HepG2 (cell line): Measurements from ENCODE around the gene POMT2. TPM values are rescaled to one million over a fixed set of nuclear protein-coding genes. Genes with fewer than 3 reads are reported as not detected.

Source experiments
- ATAC-seq: fragments of 200-7000 bp; cut with Tn5 transposase; 3 replicates; pipeline ENCODE4 v1.9.1; 2020; ENCODE audit warnings: mild to moderate bottlenecking, moderate library complexity
- BruUV-seq: library from RNA; stranded (reverse); fragments of 400-500 nt; replicated peaks from 2 replicates; lab custom pipeline; 2021; lab: Mats Ljungman, UMichigan
- CTCF ChIA-PET: fragments of 300-600 bp; formaldehyde crosslinking; extraction: SDS; loops from one replicate; lab custom pipeline; 2021; ENCODE audit warnings: low total read pairs, inconsistent platforms, low intra/inter-chr PET ratio; lab: Yijun Ruan, JAX
- POLR2A ChIA-PET: fragments of 350-600 bp; sonication (Branson Sonifier 250); formaldehyde crosslinking; loops from one replicate; lab custom pipeline; 2020; ENCODE audit warnings: antibody characterized with exemption, inconsistent platforms; lab: Yijun Ruan, JAX
- DNase-seq: peaks from one replicate; pipeline ENCODE4 v3.0.0-alpha.2; 2015; ENCODE audit warnings: low spot score
- FAIRE-seq: peaks from 3 replicates; lab custom pipeline; 2011; peaks lifted over from hg19 to GRCh38; lab: Jason Lieb, UNC
- H2AFZ ChIP-seq: one replicate; pipeline ENCODE4 v1.6.1; 2011; ENCODE audit warnings: low read length, inconsistent platforms
- H3K27ac ChIP-seq: fragments of 300-600 bp; 3 replicates; pipeline ENCODE4 v1.8.0; 2011; ENCODE audit warnings: mixed run types, mild to moderate bottlenecking, mixed read lengths, low read length, inconsistent platforms; ENCODE audit not compliant: insufficient read depth; ENCODE audit errors: extremely low read length
- H3K27me3 ChIP-seq, 2 experiments: fragments of 200-600 bp in 1 of 2; 2 replicates in 1 of 2; 3 replicates in 1 of 2; pipeline versions ENCODE4 v1.6.0 to v1.8.0; 2011; ENCODE audit warnings: low read length in 2 of 2, mild to moderate bottlenecking in 2 of 2, moderate library complexity in 2 of 2, inconsistent platforms in 1 of 2; ENCODE audit not compliant: insufficient read depth in 2 of 2, control insufficient read depth in 1 of 2
- H3K36me3 ChIP-seq, 2 experiments: fragments of 200-600 bp in 1 of 2; replicated peaks in 1 of 2; 2 replicates in 1 of 2; 3 replicates in 1 of 2; pipeline versions ENCODE4 v1.5.1 to v1.8.0; 2011; ENCODE audit warnings: low read length in 2 of 2, inconsistent platforms in 1 of 2; ENCODE audit not compliant: insufficient read depth in 2 of 2, control insufficient read depth in 1 of 2
- H3K4me1 ChIP-seq: 2 replicates; pipeline ENCODE4 v1.5.1; 2012; ENCODE audit warnings: low read length, inconsistent platforms; ENCODE audit not compliant: insufficient read depth
- H3K4me2 ChIP-seq: 2 replicates; pipeline ENCODE4 v1.6.0; 2011; ENCODE audit warnings: low read depth, low read length, inconsistent platforms
- H3K4me3 ChIP-seq, 3 experiments: fragments of 200-600 bp in 1 of 3; sonication (generic), shearing (Covaris generic) in 1 of 3; replicated peaks in 1 of 3; 2 replicates each; pipeline ENCODE4 v1.5.1; 2011 to 2016; ENCODE audit warnings: low read length in 3 of 3, inconsistent platforms in 2 of 3, low read depth in 2 of 3, mild to moderate bottlenecking in 2 of 3, control low read depth in 1 of 3, mixed read lengths in 1 of 3; ENCODE audit not compliant: insufficient read depth in 1 of 3
- H3K79me2 ChIP-seq: one replicate; pipeline ENCODE4 v1.6.1; 2011; ENCODE audit warnings: low read length, inconsistent platforms; ENCODE audit not compliant: insufficient read depth
- H3K9ac ChIP-seq: 2 replicates; pipeline ENCODE4 v1.6.0; 2011; ENCODE audit warnings: mild to moderate bottlenecking, low read depth, low read length, inconsistent platforms; ENCODE audit not compliant: insufficient read depth
- H3K9me3 ChIP-seq: 2 replicates; pipeline ENCODE4 v1.5.1; 2012; ENCODE audit warnings: mild to moderate bottlenecking, low read length
- H4K20me1 ChIP-seq: 2 replicates; pipeline ENCODE4 v1.6.0; 2011; ENCODE audit warnings: inconsistent platforms, mild to moderate bottlenecking, low read length, moderate library complexity; ENCODE audit not compliant: insufficient read depth
- DMAP1 ChIP-seq: IDR thresholded peaks from 2 replicates; pipeline ENCODE4 v1.6.1; 2016
- ISL2 ChIP-seq: sonication (generic); formaldehyde crosslinking; IDR thresholded peaks from 2 replicates; pipeline ENCODE4 v1.5.0; 2020; ENCODE audit warnings: missing genetic modification reagents
- JARID2 ChIP-seq: sonication (generic); formaldehyde crosslinking; IDR thresholded peaks from 2 replicates; pipeline ENCODE4 v1.8.1; 2023; ENCODE audit warnings: missing genetic modification reagents, inconsistent platforms; ENCODE audit not compliant: insufficient replicate concordance
- KAT2B ChIP-seq: fragments of 150-350 bp; IDR thresholded peaks from 2 replicates; pipeline ENCODE4 v1.6.1; 2014; ENCODE audit warnings: low read depth, low read length, borderline replicate concordance
- MYC ChIP-seq: sonication (generic); formaldehyde crosslinking; IDR thresholded peaks from 2 replicates; pipeline ENCODE4 v1.9.0; 2021; ENCODE audit warnings: missing genetic modification reagents, borderline replicate concordance
- PHF20 ChIP-seq: sonication (generic); formaldehyde crosslinking; IDR thresholded peaks from 2 replicates; pipeline ENCODE4 v1.5.0; 2020; ENCODE audit warnings: mild to moderate bottlenecking, missing genetic modification reagents
- RBAK ChIP-seq: sonication (generic); formaldehyde crosslinking; IDR thresholded peaks from 2 replicates; pipeline ENCODE4 v1.5.1; 2020; ENCODE audit warnings: mild to moderate bottlenecking, missing genetic modification reagents
- TP53 ChIP-seq: sonication (generic); formaldehyde crosslinking; conservative IDR thresholded peaks from 2 replicates; pipeline ENCODE4 v1.4.0; 2020; ENCODE audit warnings: missing genetic modification reagents
- ZFP62 ChIP-seq: sonication (generic); formaldehyde crosslinking; IDR thresholded peaks from 2 replicates; pipeline ENCODE4 v1.4.0; 2020; ENCODE audit warnings: missing genetic modification reagents
- ZNF557 ChIP-seq: sonication (generic); formaldehyde crosslinking; IDR thresholded peaks from 2 replicates; pipeline ENCODE4 v1.4.0; 2020; ENCODE audit warnings: missing genetic modification reagents
- ZNF572 ChIP-seq: sonication (generic); formaldehyde crosslinking; IDR thresholded peaks from 2 replicates; pipeline ENCODE4 v1.5.1; 2020; ENCODE audit warnings: mild to moderate bottlenecking, missing genetic modification reagents
- ZNF773 ChIP-seq: sonication (generic); formaldehyde crosslinking; IDR thresholded peaks from 2 replicates; pipeline ENCODE4 v1.4.0; 2020; ENCODE audit warnings: missing genetic modification reagents, borderline replicate concordance
- WGBS: methylation state at CpG from one replicate; pipeline ENCODE4 v1.1.6; 2017; ENCODE audit warnings: low lambda C conversion rate; 5-methylcytosine and 5-hydroxymethylcytosine counted together
- in situ Hi-C: cut with HindIII; loops from 2 replicates; pipeline ENCODE4 v1.10.0; 2017; ENCODE audit warnings: low pct_unique_long_range_greater_than_20kb; ENCODE audit not compliant: extremely low pct_ligation_motif_present
- intact Hi-C: fragments of 100-400 bp; cut with micrococcal nuclease; formaldehyde crosslinking; loops from one replicate; pipeline ENCODE4 v1.10.0; 2022; ENCODE audit not compliant: unreplicated experiment
- polyA plus RNA-seq, 8 experiments: library from polyadenylated mRNA; depleted of rRNA in 3 of 8; stranded (reverse) in 7 of 8; unstranded in 1 of 8; fragments of >200 nt; fragmentation: Illumina TruSeq in 4 of 8; extraction: Trizol in 4 of 8; gene quantifications; 2 replicates each; pipeline versions ENCODE4 v1.2.1 to v1.2.3, GENCODE V29; 2011 to 2016; ENCODE audit warnings: low read depth in 4 of 8, missing spikeins in 1 of 8, mixed read lengths in 1 of 8; ENCODE audit not compliant: insufficient read depth in 1 of 8
- total RNA-seq, 5 experiments: library from RNA; depleted of rRNA; stranded (reverse); fragments of >200 nt; fragmentation: Illumina TruSeq; extraction: Trizol; gene quantifications; 2 replicates each; pipeline ENCODE4 v1.2.3, GENCODE V29; 2016; ENCODE audit warnings: low read depth in 1 of 5
- TF ChIP-seq, protein P1 (sequence below): sonication (generic); formaldehyde crosslinking; IDR thresholded peaks from 2 replicates; pipeline ENCODE4 v1.5.0; 2020; ENCODE audit warnings: mild to moderate bottlenecking, missing genetic modification reagents, moderate library complexity
- TF ChIP-seq, protein P2 (sequence below): sonication (generic); formaldehyde crosslinking; IDR thresholded peaks from 2 replicates; pipeline ENCODE4 v1.5.0; 2020; ENCODE audit warnings: missing genetic modification reagents
- TF ChIP-seq, protein P3 (sequence below): sonication (generic); formaldehyde crosslinking; IDR thresholded peaks from 2 replicates; pipeline ENCODE4 v1.5.0; 2020; ENCODE audit warnings: mild to moderate bottlenecking, missing genetic modification reagents, borderline replicate concordance

POMT2 gene
- total and polyA plus RNA-seq, 2 of the 13 experiments (the other 11 are each of a cell fraction or from before 2014, with no cell fraction given), result 15.3 to 15.9 TPM

DNA sequence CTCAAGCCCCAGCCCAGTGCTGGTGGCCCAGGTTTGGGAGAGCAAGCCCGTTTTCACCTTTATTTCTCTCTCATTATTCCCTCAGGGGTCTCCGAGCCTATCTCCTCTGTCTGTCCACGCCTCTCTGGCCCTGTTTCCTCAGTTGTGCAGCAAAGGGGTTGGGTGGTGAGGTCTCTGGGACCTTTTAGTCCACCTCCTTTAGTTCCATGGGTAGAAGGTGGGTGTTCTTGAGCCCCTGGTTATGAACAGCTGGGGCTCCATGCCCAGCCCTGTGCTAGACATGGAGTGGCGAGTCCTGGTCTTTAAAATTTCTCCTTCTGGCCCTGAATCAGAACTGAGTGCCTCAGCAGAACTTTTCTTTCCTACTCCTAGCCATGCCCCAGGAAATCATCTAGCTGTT, 48.4 kb downstream of the POMT2 start:
- FAIRE-seq (no peak), ATAC-seq (no peak), DNase-seq (no peak)
- ChIA-PET POLR2A (no interaction called here), CTCF (no interaction called here)
- no peak overlapping the region for H3K4me2 ChIP-seq
- in situ Hi-C loops, result no loop called here
- H3K27me3 ChIP-seq, result peaks cover 7 to 26% of the 10 kb centered on the region in 2 experiments; a peak in 3 of 5 replicates
- 7% methylated on average over 4 of the region's 4 CpGs for WGBS
- H3K9ac ChIP-seq, result no peak overlapping the region
- TF ChIP-seq, protein P1, sequence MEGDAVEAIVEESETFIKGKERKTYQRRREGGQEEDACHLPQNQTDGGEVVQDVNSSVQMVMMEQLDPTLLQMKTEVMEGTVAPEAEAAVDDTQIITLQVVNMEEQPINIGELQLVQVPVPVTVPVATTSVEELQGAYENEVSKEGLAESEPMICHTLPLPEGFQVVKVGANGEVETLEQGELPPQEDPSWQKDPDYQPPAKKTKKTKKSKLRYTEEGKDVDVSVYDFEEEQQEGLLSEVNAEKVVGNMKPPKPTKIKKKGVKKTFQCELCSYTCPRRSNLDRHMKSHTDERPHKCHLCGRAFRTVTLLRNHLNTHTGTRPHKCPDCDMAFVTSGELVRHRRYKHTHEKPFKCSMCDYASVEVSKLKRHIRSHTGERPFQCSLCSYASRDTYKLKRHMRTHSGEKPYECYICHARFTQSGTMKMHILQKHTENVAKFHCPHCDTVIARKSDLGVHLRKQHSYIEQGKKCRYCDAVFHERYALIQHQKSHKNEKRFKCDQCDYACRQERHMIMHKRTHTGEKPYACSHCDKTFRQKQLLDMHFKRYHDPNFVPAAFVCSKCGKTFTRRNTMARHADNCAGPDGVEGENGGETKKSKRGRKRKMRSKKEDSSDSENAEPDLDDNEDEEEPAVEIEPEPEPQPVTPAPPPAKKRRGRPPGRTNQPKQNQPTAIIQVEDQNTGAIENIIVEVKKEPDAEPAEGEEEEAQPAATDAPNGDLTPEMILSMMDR (CRISPR knock-in tag), result no peak
- TF ChIP-seq KAT2B (no peak), ZNF572 (CRISPR knock-in tag) (no peak), PHF20 (CRISPR knock-in tag) (no peak), ISL2 (CRISPR knock-in tag) (no peak)
- H3K79me2 ChIP-seq, result no peaks in the 10 kb centered on the region
- intact Hi-C loops, result no loop called here
- no TSS peak for BruUV-seq
- no peaks in the 10 kb centered on the region for H3K9me3 ChIP-seq
- no peak overlapping the region for H2AFZ ChIP-seq
- H3K27ac ChIP-seq, result no peak overlapping the region
- H3K4me1 ChIP-seq, result no peaks in the 10 kb centered on the region
- H3K36me3 ChIP-seq, result no peaks in the 10 kb centered on the region
- H3K4me3 ChIP-seq, result no peak overlapping the region
- no peaks in the 10 kb centered on the region for H4K20me1 ChIP-seq

DNA sequence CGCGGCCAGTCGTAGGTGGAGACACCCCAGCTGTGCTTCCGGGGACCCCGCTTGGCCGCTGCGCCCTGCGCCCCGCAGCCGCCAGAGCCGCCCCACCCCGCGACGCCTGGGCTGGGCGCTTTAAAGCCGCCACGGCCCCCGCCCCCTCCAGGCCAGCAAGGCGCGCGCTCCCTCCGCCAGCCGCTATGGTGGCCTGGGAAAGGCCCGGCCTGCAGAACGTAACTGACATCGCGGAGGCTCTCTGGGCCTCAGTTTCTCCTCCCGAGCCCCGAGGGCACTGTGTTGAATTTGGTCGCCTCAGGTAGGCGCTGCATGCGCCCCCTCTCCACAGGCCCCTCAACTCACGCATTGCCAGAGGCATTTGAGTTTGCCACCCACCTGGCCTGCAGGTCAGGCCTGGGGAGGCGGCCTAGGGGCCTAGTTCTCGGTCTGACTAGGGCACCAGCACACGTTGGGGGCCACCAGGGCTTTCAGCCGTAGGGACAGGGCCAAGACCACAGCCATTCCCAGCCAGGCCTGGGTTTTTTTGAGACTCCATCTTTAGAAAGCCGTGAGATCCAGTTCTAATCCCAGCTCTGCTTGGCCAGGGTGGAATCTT, 49.5 kb downstream of the POMT2 start, which contains the start of gene NGB:
TSS of gene NGB (minus strand) at position 94 of the 598 bp plus-strand sequence. CDS start 269 bp downstream, outside the sequence.
- FAIRE-seq (no peak), ATAC-seq (peak; percentile 9; the same call in 1 of the 3 replicates), DNase-seq (no peak)
- CTCF ChIA-PET, result no interaction called here
- no peak within 1 kb of the TSS for H3K9ac ChIP-seq
- 85% methylated on average over 1 of the region's 38 CpGs for WGBS
- intact Hi-C loops, result no loop called here
- H3K79me2 ChIP-seq, result no peaks in the 10 kb centered on the region
- H3K4me3 ChIP-seq, result no peak within 1 kb of the TSS
- H3K4me2 ChIP-seq, result no peak within 1 kb of the TSS
- in situ Hi-C loops, result no loop called here
- peaks cover 7 to 26% of the 10 kb centered on the region in 2 experiments; a peak in 3 of 5 replicates for H3K27me3 ChIP-seq
- no peaks in the 10 kb centered on the region for H4K20me1 ChIP-seq
- no peaks in the 10 kb centered on the region for H3K9me3 ChIP-seq
- no peaks in the 10 kb centered on the region for H3K4me1 ChIP-seq
- no peaks in the 10 kb centered on the region for H3K36me3 ChIP-seq
- H2AFZ ChIP-seq, result no peak within 1 kb of the TSS
- BruUV-seq, result no TSS peak
- POLR2A ChIA-PET, result no interaction called here
- no peak within 1 kb of the TSS for H3K27ac ChIP-seq
- TF ChIP-seq TP53 (CRISPR knock-in tag) (no peak), RBAK (CRISPR knock-in tag) (no peak), JARID2 (CRISPR knock-in tag) (no peak), ZFP62 (no peak), MYC (CRISPR knock-in tag) (no peak), ZNF557 (CRISPR knock-in tag) (no peak), ZNF773 (CRISPR knock-in tag) (no peak), DMAP1 (CRISPR knock-in tag) (no peak)
- TF ChIP-seq, protein P2, sequence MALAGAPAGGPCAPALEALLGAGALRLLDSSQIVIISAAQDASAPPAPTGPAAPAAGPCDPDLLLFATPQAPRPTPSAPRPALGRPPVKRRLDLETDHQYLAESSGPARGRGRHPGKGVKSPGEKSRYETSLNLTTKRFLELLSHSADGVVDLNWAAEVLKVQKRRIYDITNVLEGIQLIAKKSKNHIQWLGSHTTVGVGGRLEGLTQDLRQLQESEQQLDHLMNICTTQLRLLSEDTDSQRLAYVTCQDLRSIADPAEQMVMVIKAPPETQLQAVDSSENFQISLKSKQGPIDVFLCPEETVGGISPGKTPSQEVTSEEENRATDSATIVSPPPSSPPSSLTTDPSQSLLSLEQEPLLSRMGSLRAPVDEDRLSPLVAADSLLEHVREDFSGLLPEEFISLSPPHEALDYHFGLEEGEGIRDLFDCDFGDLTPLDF, result no peak
- TF ChIP-seq, protein P3, sequence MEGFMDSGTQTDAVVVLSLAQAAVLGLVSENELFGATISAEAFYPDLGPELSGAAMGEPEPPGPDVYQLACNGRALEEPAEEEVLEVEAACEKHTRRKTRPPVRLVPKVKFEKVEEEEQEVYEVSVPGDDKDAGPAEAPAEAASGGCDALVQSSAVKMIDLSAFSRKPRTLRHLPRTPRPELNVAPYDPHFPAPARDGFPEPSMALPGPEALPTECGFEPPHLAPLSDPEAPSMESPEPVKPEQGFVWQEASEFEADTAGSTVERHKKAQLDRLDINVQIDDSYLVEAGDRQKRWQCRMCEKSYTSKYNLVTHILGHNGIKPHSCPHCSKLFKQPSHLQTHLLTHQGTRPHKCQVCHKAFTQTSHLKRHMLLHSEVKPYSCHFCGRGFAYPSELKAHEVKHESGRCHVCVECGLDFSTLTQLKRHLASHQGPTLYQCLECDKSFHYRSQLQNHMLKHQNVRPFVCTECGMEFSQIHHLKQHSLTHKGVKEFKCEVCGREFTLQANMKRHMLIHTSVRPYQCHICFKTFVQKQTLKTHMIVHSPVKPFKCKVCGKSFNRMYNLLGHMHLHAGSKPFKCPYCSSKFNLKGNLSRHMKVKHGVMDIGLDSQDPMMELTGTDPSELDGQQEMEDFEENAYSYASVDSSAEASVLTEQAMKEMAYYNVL (CRISPR knock-in tag), result no peak
